T-helper 9 cell (primary cell): ENCODE results near the gene DUT.

ENCODE experiments used
- DNase-seq: peaks from one replicate; pipeline ENCODE4 v3.0.0-alpha.2; 2020

DUT gene

GRCh38 chr15:48371961-48372360 is 40.7 kb downstream of the DUT start:
- no peak for DNase-seq

DNA sequence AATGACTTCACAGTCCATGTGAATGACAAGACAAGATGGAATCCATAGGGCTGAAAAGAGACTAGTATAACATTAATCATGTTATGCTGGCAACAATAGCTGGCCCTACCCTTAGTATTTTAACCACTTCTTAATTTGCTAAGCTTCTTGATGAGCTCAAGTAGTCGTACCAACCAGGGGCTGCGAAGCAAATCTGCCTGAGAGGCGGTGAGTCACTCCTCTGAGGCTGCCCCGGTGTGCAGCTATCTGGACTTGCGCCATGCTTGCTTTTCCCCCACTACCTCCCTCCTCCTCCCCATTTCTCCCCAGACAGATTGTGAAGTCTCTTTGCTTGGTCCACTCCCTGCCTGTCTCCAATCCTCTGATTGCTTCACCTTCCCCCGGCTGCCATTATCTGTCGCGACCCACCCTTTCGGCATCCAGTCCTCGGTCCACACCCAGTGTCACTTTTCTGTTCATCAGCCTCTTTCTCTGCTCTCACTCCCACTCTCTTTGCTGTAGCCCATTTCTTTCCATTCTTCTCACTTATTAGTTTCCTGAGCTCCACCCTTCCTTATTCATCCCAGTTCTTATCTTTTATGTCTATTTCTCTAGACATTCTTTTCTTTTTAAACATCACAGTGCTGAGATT is 42.7 kb downstream of the DUT start:
- DNase-seq, result no peak

GRCh38 chr15:48374472-48374871 is 43.2 kb downstream of the DUT start:
- DNase-seq, result no peak

DNA sequence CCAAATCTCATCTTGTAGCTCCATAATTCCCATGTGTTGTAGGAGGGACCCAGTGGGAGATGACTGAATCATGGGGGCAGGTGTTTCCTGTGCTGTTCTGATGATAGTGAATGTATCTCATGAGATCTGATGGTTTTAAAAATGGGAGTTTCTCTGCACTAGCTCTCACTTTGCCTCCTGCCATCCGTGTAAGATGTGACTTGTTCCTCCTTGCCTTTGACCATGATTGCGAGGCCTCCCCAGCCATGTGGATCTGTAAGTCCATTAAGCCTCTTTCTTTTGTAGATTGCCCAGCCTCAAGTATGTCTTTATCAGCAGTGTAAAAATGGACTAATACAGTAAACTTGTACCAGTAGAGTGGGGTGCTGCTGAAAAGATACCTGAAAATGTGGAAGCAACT is 44.5 kb downstream of the DUT start:
- no peak for DNase-seq

DNA sequence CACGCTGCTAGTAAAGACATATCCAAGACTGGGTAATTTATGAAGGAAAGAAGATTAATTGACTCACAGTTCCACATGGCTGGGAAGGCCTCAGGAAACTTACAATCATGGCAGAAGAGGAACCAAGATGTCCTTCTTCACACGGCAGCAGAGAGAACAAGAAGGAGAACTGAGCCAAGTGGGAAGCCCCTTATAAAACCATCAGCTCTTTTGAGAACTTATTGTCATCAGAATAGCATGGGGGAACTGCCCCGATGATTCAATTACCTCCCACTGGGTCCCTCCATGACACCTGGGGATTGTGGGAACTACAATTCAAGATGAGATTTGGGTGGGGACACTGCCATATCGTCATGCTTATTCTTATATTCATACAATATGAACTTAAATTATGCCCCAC is 49.0 kb downstream of the DUT start:
- no peak for DNase-seq

GRCh38 chr15:48381861-48382260 is 50.6 kb downstream of the DUT start:
- no peak for DNase-seq

GRCh38 chr15:48383031-48383430 is 51.8 kb downstream of the DUT start:
- no peak for DNase-seq

GRCh38 chr15:48384616-48385015 is 53.4 kb downstream of the DUT start:
- no peak for DNase-seq

DNA sequence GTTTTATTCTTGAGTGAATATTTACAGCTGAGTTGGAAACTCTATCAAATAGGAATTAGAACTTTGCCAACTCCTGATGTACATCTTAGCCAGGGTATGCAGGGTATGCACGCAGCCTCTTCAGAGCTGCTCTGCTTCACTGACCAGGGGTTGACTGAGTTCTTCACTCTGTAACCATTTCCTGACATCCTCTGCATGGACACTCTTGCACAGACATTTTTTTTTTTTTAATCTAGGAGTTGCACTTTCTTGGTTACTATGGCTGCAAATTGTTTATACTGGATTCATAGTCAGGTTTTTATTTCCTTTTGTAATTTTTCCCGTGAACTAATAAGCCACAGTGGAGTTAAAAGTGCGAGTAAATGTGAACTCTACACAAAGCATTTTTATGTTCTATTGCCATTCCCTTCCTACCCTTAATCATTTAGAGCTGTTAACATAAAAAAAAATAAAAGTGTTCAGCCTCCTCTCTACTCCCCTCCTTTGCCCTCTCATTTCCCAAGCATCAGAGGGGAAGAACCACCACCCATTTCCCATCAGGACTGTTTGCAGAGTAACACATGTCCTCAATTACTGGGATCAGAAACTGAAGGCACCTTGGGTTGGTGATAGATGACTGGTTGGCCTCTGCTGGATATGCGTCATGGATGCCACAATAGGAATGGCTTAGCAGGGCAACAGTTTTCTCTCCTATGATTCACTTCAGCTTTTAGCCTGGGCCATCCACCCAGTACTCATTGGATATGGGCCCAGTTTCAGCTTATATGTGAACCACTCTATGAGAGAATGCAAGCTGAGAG is 54.0 kb downstream of the DUT start:
- no peak for DNase-seq

- DNase-seq, result no peak
Measured at GRCh38 chr15:48388016-48388851, 57.0 kb downstream of the DUT start.

GRCh38 chr15:48388910-48389309 is 57.7 kb downstream of the DUT start:
- DNase-seq, result no peak

DNA sequence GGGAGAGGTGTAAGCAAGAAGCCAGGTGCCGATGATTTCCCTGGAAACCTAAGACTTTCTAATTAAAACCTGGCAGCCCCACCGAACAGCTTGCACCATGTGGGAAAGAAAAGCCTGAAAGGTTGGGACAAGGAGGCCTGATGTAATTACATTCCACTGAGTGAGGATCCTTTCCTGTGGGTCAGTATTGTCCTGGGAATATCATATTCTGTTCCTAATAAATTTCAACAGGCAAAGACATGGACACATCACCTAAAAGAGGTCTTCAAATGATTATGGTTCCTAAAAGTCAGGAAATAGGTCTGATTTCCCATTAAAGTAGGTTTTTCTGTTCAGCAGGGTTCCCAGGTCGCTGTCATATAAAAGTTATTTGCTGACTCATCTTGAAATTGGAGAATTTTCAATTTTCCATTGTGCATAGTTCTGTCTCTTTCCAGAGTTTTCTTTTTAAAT is 58.5 kb downstream of the DUT start:
- no peak for DNase-seq

- DNase-seq, result no peak
Measured at GRCh38 chr15:48391950-48392349, 60.7 kb downstream of the DUT start.

DNA sequence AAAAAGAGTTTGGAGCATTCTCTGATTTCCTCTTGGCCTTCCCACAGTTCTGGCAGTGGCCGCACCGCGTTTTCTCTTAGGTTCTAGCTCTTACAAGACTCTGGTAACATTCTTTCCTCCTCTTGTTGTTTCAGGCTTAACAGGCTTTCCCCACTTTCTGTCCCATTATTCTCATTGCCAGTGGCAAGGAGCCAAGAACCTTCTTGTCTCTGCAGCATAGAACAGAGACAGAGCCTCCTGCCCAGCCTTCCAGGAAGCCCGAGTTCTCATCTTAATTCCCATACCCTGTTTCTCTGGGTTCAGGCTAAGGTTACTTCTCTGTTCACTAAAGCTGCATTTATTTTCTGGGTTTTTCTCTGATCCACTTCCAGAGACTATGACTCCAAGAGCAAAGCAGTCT is 61.1 kb downstream of the DUT start:
- no peak for DNase-seq
